ENCODE measurements around the gene DAB2IP.

Gene DAB2IP

GRCh38 chr9:121703014-121703734 lies 51.7 kb downstream of the DAB2IP start:
- no peak for TF ChIP-seq CTCF (IDR thresholded peaks at IDR 0.05; ENCODE audit: low read depth, low read length)
- no peak overlapping the region for H3K4me3 ChIP-seq (ENCODE audit: low read depth, low read length)

- TF ChIP-seq CTCF (IDR thresholded peaks at IDR 0.05; ENCODE audit: low read depth, low read length), result no peak
- no peak overlapping the region for H3K4me3 ChIP-seq (ENCODE audit: low read depth, low read length)
Measured at GRCh38 chr9:121704281-121704680, 52.8 kb downstream of the DAB2IP start.

- no peak for TF ChIP-seq CTCF (IDR thresholded peaks at IDR 0.05; ENCODE audit: low read depth, low read length)
- no peak overlapping the region for H3K4me3 ChIP-seq (ENCODE audit: low read depth, low read length)
Measured at GRCh38 chr9:121706149-121706750, 54.8 kb downstream of the DAB2IP start.

- TF ChIP-seq CTCF (IDR thresholded peaks at IDR 0.05; ENCODE audit: low read depth, low read length), result no peak
- H3K4me3 ChIP-seq (ENCODE audit: low read depth, low read length), result no peak overlapping the region
Measured at GRCh38 chr9:121707477-121708424, 56.3 kb downstream of the DAB2IP start.

GRCh38 chr9:121708768-121709488 lies 57.5 kb downstream of the DAB2IP start:
- TF ChIP-seq CTCF (IDR thresholded peaks at IDR 0.05; ENCODE audit: low read depth, low read length), result no peak
- H3K4me3 ChIP-seq (ENCODE audit: low read depth, low read length), result no peak overlapping the region

- H3K4me3 ChIP-seq (ENCODE audit: low read depth, low read length), result no peak overlapping the region
Measured at GRCh38 chr9:121709798-121710197, 58.4 kb downstream of the DAB2IP start.

More at GRCh38 chr9:121709798-121710197, 58.4 kb downstream of the DAB2IP start:
- TF ChIP-seq CTCF (IDR thresholded peaks at IDR 0.05; ENCODE audit: low read depth, low read length), result no peak

Data from WI38 (cell line).